Activated CD4-positive, CD25-positive, alpha-beta regulatory T cell (primary cell): ENCODE results near the gene HADHA.

Source experiments
- DNase-seq, 4 experiments: peaks; one replicate each; lab custom pipeline; 2025; lab: John Stamatoyannopoulos, UW

Gene HADHA

DNA sequence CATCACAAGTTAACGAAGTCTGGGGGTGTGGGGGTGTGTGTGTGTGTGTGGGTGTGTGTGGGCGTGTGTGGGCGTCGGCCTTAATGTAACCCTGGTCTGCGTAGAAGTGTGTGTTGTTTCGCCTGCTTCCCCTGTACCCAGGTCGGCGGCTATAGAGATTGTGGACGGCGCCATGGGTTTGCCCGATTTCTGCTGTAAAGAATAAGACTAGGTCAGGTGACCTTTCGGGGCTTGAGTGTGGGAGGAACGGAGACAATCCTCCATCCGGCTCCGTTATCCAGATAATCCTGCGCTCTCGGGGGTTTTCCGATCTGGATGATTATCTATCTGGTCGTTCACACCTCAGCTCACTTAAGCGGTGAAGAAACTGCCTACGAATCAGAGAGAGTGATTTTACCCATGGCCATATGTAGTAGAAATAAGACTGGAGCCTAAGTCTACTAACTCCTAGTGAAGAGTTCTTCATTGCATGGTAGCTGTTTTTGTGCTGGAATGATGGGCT, 850 bp upstream of the HADHA start:
- peak; percentile 9 to 39 (median 14) for DNase-seq

DNA sequence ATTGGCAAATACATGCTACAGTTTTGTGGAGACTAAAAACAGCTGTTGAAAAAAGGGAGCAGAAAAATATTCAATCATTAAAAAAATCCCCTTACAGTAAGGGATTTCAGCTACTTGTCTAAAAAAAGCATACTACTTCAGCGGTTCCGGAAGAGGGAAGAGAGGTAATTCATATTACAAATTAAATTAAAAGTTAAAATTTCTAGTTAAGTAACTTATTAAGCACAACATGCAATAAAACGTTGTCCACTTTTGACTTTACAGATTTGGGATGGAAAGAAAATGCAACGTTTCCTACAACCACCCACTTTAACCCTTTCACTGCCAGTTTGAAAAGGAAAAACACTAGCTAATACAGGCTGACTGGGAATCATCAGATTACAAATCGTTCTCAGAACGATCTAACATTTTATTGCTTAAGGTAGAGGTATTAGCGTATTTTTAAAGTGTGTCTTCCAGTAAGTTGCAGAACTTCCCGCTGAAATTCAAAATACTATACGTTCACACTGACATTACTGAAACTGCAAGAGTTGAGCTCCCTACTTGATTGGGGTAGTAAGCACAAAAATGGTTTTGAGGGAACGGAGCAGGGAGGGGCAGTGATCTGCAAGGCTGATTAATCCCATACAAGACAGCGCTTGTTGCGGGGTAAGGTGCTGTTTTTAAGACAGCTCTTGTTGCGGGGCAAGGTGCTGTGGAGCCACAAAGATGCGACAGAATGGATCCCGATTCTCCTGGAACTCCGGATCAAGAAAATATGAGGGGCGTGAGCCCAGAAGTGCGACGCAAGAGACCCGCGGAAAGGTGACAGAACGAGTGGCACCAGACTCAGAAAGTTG, 743 bp downstream of the HADHA start:
- no peak for DNase-seq

DNA sequence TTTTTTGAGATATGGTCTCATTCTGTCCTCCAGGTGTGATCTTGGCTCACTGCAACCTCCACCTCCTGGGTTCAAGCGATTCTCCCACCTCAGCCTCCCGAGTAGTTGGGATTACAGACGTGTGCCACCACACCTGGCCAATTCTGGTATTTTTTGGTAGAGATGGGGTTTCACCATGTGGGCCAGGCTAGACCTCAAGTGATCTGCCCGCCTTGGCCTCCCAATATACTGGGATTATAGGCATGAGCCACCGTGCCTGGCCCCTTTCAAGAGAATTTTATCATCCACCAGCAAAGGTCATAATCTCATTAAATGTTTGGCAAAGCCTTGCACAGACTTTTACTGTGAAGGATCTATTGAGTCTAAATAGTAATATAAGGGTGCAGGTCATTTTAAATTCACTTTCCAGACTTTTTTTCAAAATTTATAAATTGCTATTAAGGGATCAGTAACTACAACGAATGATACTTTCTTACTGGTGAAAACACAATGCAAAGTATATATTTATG, 2.5 kb downstream of the HADHA start:
- DNase-seq: no peak

DNA sequence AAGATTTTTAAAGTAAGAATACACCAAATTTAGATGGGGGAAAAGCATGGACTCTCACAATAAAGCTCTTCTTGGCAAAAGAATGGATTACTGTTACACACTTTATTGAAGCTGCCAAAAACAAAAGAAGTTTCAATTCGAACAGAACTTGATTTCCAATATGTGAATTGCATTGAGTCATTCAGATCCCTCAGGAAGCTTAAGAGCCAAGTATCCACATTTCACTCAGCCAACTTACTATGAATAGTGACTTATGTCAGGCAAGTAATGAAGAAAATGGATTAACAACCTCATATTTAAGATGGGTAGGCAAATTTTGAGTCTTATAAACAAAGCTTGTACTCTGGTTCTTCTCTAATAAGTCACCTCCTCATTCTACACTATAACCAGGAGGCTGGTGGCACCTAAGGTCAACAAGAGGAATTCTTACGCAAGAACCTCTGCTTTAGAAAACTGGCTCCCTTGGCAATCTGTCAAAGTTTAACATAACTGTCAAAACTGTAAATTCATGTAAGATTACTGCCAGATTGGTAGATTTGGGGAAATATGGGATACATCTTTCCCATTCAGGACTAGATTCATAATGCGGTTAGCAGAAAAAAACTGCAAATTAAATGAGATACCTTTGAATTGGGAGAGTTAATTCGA, 6.0 kb downstream of the HADHA start:
- DNase-seq: no peak

GRCh38 chr2:26237868-26238267, 6.6 kb downstream of the HADHA start:
- DNase-seq: no peak

DNA sequence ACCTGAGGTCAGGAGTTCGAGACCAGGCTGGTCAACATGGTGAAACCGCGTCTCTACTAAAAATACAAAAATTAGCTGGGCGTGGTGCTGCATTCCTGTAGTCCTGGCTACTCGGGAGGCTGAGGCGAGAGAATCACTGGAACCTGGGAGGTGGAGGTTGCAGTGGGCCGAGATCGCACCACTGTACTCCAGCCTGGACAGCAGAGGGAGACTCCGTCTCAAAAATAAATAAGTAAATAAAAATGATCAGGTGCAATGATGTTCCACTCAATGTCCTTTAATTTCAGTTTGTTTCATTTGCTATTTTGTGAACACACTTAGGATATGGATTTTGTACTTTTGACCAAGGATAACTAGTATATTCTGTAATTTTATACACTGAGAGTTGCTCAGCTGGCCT, 9.3 kb downstream of the HADHA start:
- no peak for DNase-seq

DNA sequence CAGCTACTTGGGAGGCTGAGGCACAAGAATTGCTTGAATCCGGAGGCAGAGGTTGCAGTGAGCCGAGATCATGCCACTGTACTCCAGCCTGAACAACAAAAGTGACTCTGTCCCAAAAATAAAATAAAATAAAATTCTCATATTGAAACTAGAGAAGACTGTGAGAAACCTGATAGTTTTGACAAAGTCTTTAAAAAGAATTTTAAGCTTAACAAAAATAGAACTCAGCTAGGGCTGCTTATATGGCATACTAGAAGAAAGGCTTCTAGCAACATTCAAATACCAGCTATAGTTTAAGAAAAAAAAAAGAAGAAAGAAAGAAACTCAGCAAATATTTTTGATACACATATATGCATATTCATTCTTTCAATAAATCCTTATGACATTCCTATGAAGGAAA, 13.6 kb downstream of the HADHA start:
- no peak for DNase-seq

GRCh38 chr2:26229595-26229994, 14.8 kb downstream of the HADHA start:
- DNase-seq: no peak

DNA sequence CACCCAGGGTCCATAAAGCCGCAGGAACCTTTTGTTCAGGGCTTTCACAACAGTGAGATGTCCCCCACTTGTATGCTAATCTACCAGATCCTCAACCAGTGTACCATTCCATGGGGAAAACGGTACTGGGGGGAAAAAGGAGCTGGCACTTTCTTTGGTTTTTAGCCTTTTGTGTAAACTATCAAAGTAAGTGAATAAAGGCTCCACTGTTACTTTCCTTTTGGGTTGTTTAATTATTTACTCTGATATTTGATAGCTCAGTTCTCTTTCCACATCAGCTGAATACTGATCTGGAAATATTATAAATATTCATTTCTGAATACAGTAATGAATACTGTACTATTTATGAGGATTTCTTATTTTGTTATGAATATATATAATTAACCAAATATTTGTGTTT, 20.3 kb downstream of the HADHA start:
- no peak for DNase-seq

DNA sequence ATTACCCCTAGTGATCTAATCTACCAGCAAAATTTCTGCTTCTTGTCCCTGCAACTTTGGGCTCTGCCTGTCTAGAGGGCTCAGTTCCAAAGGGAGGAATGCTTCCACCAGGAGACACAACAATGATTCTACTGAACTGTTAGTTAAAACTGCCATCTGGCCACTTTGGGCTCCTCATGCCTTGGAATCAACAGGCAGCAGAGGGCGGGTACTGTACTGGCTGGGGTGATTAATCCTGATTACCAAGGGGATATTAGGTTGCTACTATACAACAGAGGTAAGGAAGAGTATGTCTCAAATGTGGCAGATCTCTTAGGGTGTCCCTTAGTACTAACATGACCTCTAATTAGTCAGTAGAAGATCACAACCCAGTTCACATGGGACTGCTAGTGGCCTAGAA, 21.4 kb downstream of the HADHA start:
- no peak for DNase-seq

DNA sequence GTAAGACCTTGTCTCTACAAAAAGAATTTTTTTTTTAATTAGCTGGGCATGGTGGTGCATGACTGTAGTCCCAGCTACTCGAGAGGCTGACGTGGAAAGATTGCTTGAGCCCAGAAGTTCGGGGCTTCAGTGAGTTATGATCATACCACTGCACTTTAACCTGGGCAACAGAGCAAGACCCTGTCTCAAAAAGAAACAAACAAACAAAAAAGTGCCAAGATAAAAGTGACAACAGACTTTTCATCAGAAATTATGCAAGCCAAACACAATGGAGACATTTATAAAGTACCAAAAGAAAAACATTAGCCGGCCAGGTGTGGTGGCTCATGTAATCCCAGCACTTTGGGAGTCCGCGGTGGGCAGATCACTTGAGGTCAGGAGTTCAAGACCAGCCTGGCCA, 26.7 kb downstream of the HADHA start:
- DNase-seq: no peak

GRCh38 chr2:26216587-26216986, 27.8 kb downstream of the HADHA start:
- DNase-seq: no peak

DNA sequence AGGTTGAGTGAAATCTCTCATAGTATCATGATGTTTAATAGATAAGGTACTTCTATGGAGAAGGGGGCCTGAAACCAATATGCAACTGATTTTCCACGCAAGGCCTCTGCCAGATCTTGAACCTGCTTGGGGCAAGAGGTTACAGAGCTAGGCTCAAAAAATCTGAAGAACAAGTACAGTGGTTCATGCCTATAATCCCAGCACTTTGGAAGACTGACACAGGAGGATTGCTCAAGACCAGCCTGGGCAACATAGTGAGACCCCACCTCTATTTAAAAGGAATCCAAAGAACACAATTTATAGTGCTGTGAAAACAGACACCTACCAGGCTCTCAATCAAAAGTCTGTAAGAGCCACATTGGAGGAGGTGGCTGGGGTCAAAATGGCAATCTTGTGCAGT, 28.6 kb downstream of the HADHA start:
- DNase-seq: no peak

DNA sequence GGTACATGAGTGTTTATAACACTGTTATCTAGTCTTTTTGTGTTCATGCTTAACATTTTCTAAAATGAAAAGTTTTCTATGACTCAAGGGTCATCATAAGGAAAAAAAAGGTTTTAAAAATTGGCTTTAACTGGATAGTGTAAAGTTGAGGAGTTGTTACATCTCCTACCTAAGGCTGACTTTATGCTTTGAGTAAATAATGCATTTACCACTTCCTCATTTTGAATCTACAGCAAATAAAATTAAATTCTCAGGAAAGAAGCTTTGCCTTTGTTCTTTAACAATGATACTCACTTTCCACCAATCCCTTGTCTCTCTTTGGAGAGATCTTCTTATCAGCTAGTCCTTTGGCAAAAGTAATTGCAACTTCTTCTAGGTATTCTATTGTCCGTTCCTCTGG, 29.7 kb downstream of the HADHA start:
- DNase-seq: no peak

GRCh38 chr2:26212011-26212410, 32.4 kb downstream of the HADHA start:
- DNase-seq: no peak

DNA sequence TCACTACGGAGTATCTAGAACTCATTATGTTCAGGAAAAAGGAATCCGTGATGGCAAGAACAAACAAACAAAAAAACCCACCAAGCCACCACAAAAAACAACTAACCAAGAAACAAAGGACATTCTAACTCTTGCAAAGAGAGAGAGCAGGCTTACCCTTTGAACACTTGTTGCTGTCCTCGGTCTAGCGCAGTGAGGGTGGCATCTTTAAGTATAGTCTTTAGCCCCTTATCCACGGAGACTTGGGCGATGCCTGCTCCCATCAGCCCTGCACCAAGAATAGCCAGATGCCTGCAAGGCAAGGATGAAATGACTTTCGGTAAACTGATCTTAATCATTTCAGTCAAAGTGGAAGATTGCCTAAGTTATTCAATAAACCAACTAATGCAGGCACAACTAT, 40.5 kb downstream of the HADHA start:
- no peak for DNase-seq

DNA sequence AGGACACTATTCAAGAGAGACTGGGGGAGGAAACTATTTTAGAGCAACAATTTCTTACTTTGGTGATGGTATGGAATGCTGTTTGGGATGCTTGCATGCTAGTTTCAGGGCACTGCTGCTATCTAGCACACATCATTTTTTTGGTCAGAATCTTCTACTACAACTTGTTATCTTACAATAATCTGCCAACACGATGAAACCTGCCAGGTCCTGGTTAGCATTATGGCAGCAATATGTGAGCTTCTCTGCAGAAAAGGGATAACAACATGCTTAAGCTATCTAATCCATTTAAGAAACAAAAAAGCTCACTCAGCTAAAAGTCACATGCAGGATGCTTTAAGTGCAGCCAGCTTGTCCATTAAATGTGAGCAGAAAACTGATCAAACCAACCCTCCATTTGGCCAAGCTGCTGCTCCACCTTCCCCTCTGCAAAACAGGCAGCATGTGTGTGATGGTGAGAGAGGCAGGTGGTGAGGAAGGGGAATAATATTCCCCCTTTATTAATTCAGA, 41.4 kb downstream of the HADHA start:
- no peak for DNase-seq

GRCh38 chr2:26197516-26197915, 46.9 kb downstream of the HADHA start:
- no peak for DNase-seq

- no peak for DNase-seq
These were observed 47.6 kb downstream of the HADHA start for GRCh38 chr2:26196683-26197418.

DNA sequence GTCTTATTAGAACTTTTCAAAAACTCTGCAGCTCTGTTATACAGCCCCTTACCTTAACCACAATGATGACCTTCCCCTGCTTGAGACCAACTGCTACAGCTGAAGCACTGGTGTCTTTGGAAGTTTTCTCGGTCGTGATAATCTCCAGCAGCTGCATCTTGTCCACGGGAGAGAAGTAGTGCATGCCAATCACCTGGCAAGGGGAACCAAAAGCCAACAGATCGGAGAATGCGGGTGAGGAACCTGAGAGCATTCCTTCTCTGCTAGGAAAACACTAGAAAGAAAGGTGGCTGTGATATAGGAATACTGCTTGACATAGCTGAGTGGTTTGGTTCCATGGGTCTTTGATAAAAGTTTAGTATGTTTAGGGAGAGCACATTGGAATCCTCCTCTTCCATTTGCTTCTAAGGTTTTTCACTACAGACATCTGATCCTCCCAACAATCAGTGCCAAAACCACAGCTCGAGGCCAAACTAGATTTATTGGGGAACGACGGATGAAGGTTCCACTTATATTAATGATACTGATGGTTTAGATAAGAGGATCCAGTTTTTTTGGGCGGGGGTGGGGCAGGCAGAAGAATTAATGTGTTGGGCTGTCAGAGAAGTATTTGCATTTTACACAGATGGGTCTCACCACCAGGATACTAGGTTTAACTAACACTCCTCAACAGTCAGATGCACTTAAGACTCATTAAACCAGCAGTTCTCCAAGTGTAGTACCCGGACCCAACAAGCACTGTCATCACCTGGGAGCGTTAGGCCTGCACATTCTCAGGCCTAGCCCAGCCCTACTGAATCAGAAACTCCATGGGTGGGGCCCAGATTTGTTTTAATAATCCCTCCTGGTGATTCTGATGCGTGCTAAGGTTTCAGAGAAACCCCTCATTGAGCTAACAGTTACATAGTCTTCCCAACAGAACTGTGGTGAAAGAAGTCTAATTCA, 49.1 kb downstream of the HADHA start:
- DNase-seq: no peak

GRCh38 chr2:26193578-26194231, 50.7 kb downstream of the HADHA start:
- no peak for DNase-seq
